HCT116 (cell line): ENCODE data around the gene MRPL34. TPM values are rescaled to one million over a fixed set of nuclear protein-coding genes. Genes with fewer than 3 reads are reported as not detected.

ENCODE experiments used
- ATAC-seq: fragments of 200-7000 bp; cut with Tn5 transposase; 2 replicates; pipeline ENCODE4 v1.9.1; 2020; ENCODE audit warnings: mild to moderate bottlenecking, moderate library complexity
- BruUV-seq: library from RNA; stranded (reverse); fragments of 400-500 nt; replicated peaks from 2 replicates; lab custom pipeline; 2021; lab: Mats Ljungman, UMichigan
- CTCF ChIA-PET: fragments of 300-600 bp; sonication (Branson Sonifier 250); formaldehyde crosslinking; loops from one replicate; lab custom pipeline; 2021; ENCODE audit warnings: antibody characterized with exemption; lab: Charles Lee
- POLR2A ChIA-PET: fragments of 300-600, 350-600 bp; sonication (Branson Sonifier 250); formaldehyde crosslinking; loops from one replicate; lab custom pipeline; 2021; ENCODE audit warnings: antibody characterized with exemption; lab: Charles Lee
- RAD21 ChIA-PET, 2 experiments: fragments of 300-600 bp; sonication (Branson Sonifier 250); formaldehyde crosslinking; loops; one replicate each; lab custom pipeline; 2023; ENCODE audit warnings: low total read pairs in 2 of 2; ENCODE audit not compliant: uncharacterized antibody in 2 of 2, unreplicated experiment in 2 of 2, low non-redundant PET in 1 of 2; lab: Charles Lee
- DNase-seq: peaks from one replicate; pipeline ENCODE4 v3.0.0-alpha.2; 2010; ENCODE audit warnings: low read depth, low spot score
- H2AFZ ChIP-seq: fragments of 200-600 bp; shearing (Covaris generic), sonication (generic); 2 replicates; pipeline ENCODE4 v1.6.1; 2017; ENCODE audit warnings: low read depth, mixed run types, mixed read lengths, antibody characterized with exemption, low read length; ENCODE audit not compliant: poor library complexity, severe bottlenecking
- H3K27ac ChIP-seq: 2 replicates; pipeline ENCODE4 v1.5.1; 2012; ENCODE audit warnings: low read depth, low read length
- H3K27me3 ChIP-seq: fragments of 200-600 bp; sonication (generic); 2 replicates; pipeline ENCODE4 v1.6.1; 2016; ENCODE audit warnings: mixed run types, low read length, mixed read lengths; ENCODE audit not compliant: insufficient read depth
- H3K36me3 ChIP-seq, 2 experiments: fragments of 200-500 bp in 1 of 2; fragments of 200-600 bp in 1 of 2; sonication (Bioruptor generic) in 1 of 2; sonication (generic) in 1 of 2; 2 replicates each; pipeline versions ENCODE4 v1.5.1 to v1.6.1; 2014 to 2016; ENCODE audit warnings: low read length in 2 of 2, inconsistent platforms in 1 of 2, mixed read lengths in 1 of 2, mixed run types in 1 of 2; ENCODE audit not compliant: insufficient read depth in 2 of 2, control insufficient read depth in 1 of 2
- H3K4me1 ChIP-seq, 2 experiments: fragments of 200-600 bp in 1 of 2; sonication (generic) in 1 of 2; 2 replicates each; pipeline versions ENCODE4 v1.5.1 to v1.6.1; 2012 to 2017; ENCODE audit warnings: low read length in 2 of 2, inconsistent platforms in 1 of 2, mild to moderate bottlenecking in 1 of 2, mixed read lengths in 1 of 2, mixed run types in 1 of 2, moderate library complexity in 1 of 2; ENCODE audit not compliant: insufficient read depth in 2 of 2, control insufficient read depth in 1 of 2
- H3K4me2 ChIP-seq: fragments of 200-600 bp; sonication (generic); 2 replicates; pipeline ENCODE4 v1.6.1; 2017; ENCODE audit warnings: mixed run types, low read length, mixed read lengths
- H3K4me3 ChIP-seq, 2 experiments: fragments of 200-600 bp in 1 of 2; sonication (generic) in 1 of 2; replicated peaks in 1 of 2; 2 replicates each; pipeline ENCODE4 v1.5.1; 2011 to 2016; ENCODE audit warnings: low read length in 2 of 2, control low read depth in 1 of 2, low read depth in 1 of 2, mild to moderate bottlenecking in 1 of 2, mixed read lengths in 1 of 2, mixed run types in 1 of 2
- H3K79me2 ChIP-seq: fragments of 200-600 bp; sonication (generic); 2 replicates; pipeline ENCODE4 v1.6.1; 2017; ENCODE audit warnings: mild to moderate bottlenecking, mixed run types, low read length, moderate library complexity, mixed read lengths; ENCODE audit not compliant: insufficient read depth
- H3K9ac ChIP-seq: fragments of 200-600 bp; sonication (generic); 2 replicates; pipeline ENCODE4 v1.6.1; 2016; ENCODE audit warnings: low read length, mixed read lengths
- H3K9me2 ChIP-seq: fragments of 200-600 bp; sonication (generic), shearing (Covaris generic); 2 replicates; pipeline ENCODE4 v1.6.1; 2017; ENCODE audit warnings: mixed run types, mild to moderate bottlenecking, moderate library complexity; ENCODE audit not compliant: insufficient read depth
- H3K9me3 ChIP-seq, 2 experiments: fragments of 200-500 bp in 1 of 2; fragments of 200-600 bp in 1 of 2; sonication (Bioruptor generic) in 1 of 2; sonication (generic) in 1 of 2; 2 replicates each; pipeline ENCODE4 v1.6.1; 2014 to 2017; ENCODE audit warnings: low read length in 2 of 2, mixed read lengths in 2 of 2, inconsistent platforms in 1 of 2, low read depth in 1 of 2, mild to moderate bottlenecking in 1 of 2, mixed run types in 1 of 2, moderate library complexity in 1 of 2; ENCODE audit not compliant: control insufficient read depth in 1 of 2, insufficient read depth in 1 of 2
- H4K20me1 ChIP-seq: fragments of 200-600 bp; sonication (generic), shearing (Covaris generic); 2 replicates; pipeline ENCODE4 v1.6.1; 2017; ENCODE audit warnings: mixed run types, mild to moderate bottlenecking, moderate library complexity; ENCODE audit not compliant: insufficient read depth
- EGR1 ChIP-seq: IDR thresholded peaks from 2 replicates; pipeline ENCODE4 v1.6.1; 2012; ENCODE audit warnings: low read depth
- EZH2phosphoT487 ChIP-seq: fragments of 200-600 bp; IDR thresholded peaks from 2 replicates; pipeline ENCODE4 v1.6.1; 2018; ENCODE audit warnings: antibody characterized with exemption, borderline replicate concordance
- FOSL1 ChIP-seq: IDR thresholded peaks from 2 replicates; pipeline ENCODE4 v1.6.1; 2012; ENCODE audit warnings: low read depth
- POLR2AphosphoS5 ChIP-seq: IDR thresholded peaks from 2 replicates; pipeline ENCODE4 v1.6.1; 2011; ENCODE audit warnings: mild to moderate bottlenecking, low read depth, low read length, moderate library complexity
- RAD21 ChIP-seq: IDR thresholded peaks from 2 replicates; pipeline ENCODE4 v1.6.1; 2012; ENCODE audit warnings: low read depth, mild to moderate bottlenecking
- TCF7L2 ChIP-seq: IDR thresholded peaks from 2 replicates; pipeline ENCODE4 v1.7.0; 2011; ENCODE audit warnings: borderline replicate concordance, inconsistent platforms; ENCODE audit not compliant: insufficient read depth, insufficient read length; ENCODE audit errors: extremely low read depth
- intact Hi-C: fragments of 100-400 bp; cut with micrococcal nuclease; formaldehyde crosslinking; loops from 2 replicates; pipeline ENCODE4 v1.10.0; 2022
- total RNA-seq: library from RNA; stranded (reverse); gene quantifications from one replicate; pipeline ENCODE4 v1.2.1, GENCODE V29; 2021; ENCODE audit not compliant: unreplicated experiment
- TF ChIP-seq, protein P1 (sequence below): IDR thresholded peaks from 2 replicates; pipeline ENCODE4 v1.6.1; 2012

Gene MRPL34
- total RNA-seq, 1 experiment from 2014 or later: 114 TPM

DNA sequence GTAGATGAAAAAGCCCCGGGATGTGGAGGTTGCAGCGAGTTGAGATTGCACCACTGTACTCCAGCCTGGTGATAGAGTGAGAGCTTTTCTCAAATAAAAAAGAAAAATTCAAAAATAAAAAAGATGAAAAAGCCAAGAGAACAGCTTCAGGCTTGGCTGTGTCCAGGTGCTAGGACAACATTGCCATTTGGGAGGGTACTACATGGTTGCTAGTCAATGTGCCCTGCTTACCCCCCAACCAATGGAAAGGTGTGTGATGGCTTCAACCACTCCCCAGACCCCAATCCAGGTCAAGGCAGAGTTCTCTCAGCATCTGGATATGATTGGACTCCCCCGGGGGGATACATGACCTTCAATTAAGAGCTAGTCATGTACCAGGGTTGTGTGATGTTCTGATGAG, 26.2 kb upstream of the MRPL34 start:
- no peaks in the 10 kb centered on the region for H4K20me1 ChIP-seq
- intact Hi-C loops: no loop called here
- H3K9me3 ChIP-seq: no peaks in the 10 kb centered on the region
- no TSS peak for BruUV-seq
- H2AFZ ChIP-seq: no peak overlapping the region
- H3K4me1 ChIP-seq: peaks cover 0 to 23% of the 10 kb centered on the region in 2 experiments; a peak in 2 of 4 replicates
- ChIA-PET CTCF (no interaction called here), RAD21 (no interaction called here), POLR2A (interaction anchor here (0.6 to 0.7 kb wide), 2 partner anchors 12 to 102 kb away, joined by 3 to 4 read pairs; partner anchors contain the start of gene BABAM1)
- no peak for ATAC-seq
- peaks cover 12% of the 10 kb centered on the region; the same call in 1 of the 2 replicates for H3K79me2 ChIP-seq
- no peak overlapping the region for H3K9ac ChIP-seq
- H3K27me3 ChIP-seq: no peaks in the 10 kb centered on the region
- H3K27ac ChIP-seq: no peak overlapping the region
- TF ChIP-seq FOSL1 (no peak), RAD21 (no peak), EZH2phosphoT487 (no peak), POLR2AphosphoS5 (no peak), TCF7L2 (no peak), EGR1 (no peak)
- no peak overlapping the region for H3K4me3 ChIP-seq
- H3K4me2 ChIP-seq: no peak overlapping the region
- no peak for DNase-seq
- peaks cover 6 to 28% of the 10 kb centered on the region in 2 experiments; a peak in 3 of 4 replicates for H3K36me3 ChIP-seq
- H3K9me2 ChIP-seq: no peaks in the 10 kb centered on the region

GRCh38 chr19:17281391-17282304, 24.0 kb upstream of the MRPL34 start, which contains the start of gene ANKLE1:
ANKLE1 (plus strand) TSS chr19:17281901; CDS start chr19:17281921, 20 bp downstream.
- H3K27me3 ChIP-seq: no peaks in the 10 kb centered on the region
- H3K79me2 ChIP-seq: peaks cover 12% of the 10 kb centered on the region; the same call in 1 of the 2 replicates
- intact Hi-C loops: loop anchor here (1.0 to 5.0 kb wide), 3 partner anchors 76 to 504 kb away; no protein-coding TSS in a partner anchor
- RAD21 ChIA-PET: no interaction called here
- no peak within 1 kb of the TSS for H2AFZ ChIP-seq
- CTCF ChIA-PET: interaction anchor here (0.7 to 1.7 kb wide), 8 partner anchors 11 to 214 kb away, joined by 3 to 11 read pairs (median 4); partner anchors contain the start of gene BABAM1
- no peaks in the 10 kb centered on the region for H4K20me1 ChIP-seq
- ATAC-seq (peak; percentile 60), DNase-seq (no peak)
- POLR2A ChIA-PET: interaction anchor here (0.7 to 2.3 kb wide), 3 partner anchors 14 to 1185 kb away, joined by 3 to 8 read pairs (median 5); partner anchors contain the start of gene BABAM1
- H3K4me3 ChIP-seq: peak within 1 kb of the TSS; percentile 44 to 63
- H3K9me2 ChIP-seq: no peaks in the 10 kb centered on the region
- H3K9me3 ChIP-seq: no peaks in the 10 kb centered on the region
- H3K9ac ChIP-seq: peak within 1 kb of the TSS; percentile 76
- TF ChIP-seq, protein P1, sequence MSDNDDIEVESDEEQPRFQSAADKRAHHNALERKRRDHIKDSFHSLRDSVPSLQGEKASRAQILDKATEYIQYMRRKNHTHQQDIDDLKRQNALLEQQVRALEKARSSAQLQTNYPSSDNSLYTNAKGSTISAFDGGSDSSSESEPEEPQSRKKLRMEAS: peak; percentile 97
- TF ChIP-seq EGR1: no peak
- TF ChIP-seq POLR2AphosphoS5: no peak
- no TSS peak for BruUV-seq
- H3K27ac ChIP-seq: peak within 1 kb of the TSS; percentile 74
- H3K4me1 ChIP-seq: peaks cover 0 to 23% of the 10 kb centered on the region in 2 experiments; a peak in 2 of 4 replicates
- H3K4me2 ChIP-seq: peak within 1 kb of the TSS; percentile 82
- peaks cover 2 to 15% of the 10 kb centered on the region in 2 experiments; a peak in 2 of 4 replicates for H3K36me3 ChIP-seq
